Activated CD4-positive, alpha-beta T cell treated with anti-CD3 and anti-CD28 coated beads, Interleukin-2, Interleukin-6, amounts not matched to agents 100 ng/mL and 50 ng/mL, durations not matched to agents 16 hours and 8 hours (primary cell): ENCODE measurements around the gene LINC00305.
A peak's percentile ranks its signal among the peaks of the same experiment; 100 is the strongest.

Source experiments
- DNase-seq: peaks from one replicate; pipeline ENCODE4 v3.0.0-alpha.2; 2020

The LINC00305 gene

GRCh38 chr18:64111950-64112349 lies 36.9 kb downstream of the LINC00305 start:
- no peak for DNase-seq

DNA sequence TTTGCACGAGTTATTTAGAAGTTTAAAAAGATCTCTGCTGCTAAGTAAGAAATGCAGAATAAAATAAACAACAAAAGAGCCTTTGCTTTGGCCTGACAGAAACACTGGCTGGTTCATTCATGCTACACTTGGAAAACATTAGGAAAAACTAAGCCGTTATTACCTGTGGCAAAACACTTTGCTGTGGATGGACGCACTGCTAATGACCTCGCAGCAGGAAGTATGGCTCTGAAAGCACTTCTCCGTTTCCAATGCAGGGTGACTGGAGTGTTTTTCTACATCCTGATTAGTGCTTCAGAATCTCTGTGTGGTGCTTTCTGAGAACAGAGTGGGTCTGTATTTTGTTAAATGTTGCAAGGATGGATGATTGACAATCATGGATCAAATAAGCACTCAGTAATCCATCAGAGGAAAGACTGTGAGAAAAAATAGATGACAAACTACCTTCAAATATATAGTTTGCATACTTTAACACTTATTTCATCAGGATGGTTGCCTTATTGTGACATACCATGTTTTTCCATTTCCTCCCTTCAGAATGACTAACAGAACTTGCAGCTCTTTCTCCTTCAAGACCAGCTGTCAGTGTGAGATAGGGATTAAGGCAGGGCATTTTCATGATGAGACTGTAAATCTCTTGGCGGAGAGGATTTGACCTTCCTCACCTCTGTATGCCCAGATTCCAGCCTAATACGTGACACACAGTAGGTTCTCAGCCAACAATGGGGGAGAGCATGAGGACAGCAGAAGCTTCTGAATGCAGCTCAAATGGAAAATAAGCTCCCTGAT lies 38.0 kb downstream of the LINC00305 start:
- DNase-seq = no peak

DNA sequence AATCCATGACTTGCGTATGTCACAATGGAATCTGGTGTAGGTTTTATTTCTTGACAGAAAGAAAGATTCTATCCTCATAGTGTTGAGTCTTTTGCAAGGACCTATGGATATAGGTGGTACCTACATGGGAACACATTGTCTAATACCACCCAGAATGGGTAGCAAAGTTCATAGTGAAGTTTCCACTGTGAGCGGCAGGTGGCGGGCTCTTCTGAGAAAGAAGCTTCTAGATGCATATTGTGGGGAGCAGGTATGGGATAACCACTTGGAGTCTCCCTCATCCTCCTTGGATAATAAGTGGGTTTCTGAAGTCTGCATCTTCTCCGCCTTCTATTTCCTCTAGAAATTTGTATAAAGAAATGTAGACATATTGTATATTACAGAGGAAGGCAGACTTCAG lies 44.9 kb downstream of the LINC00305 start:
- DNase-seq = no peak

- DNase-seq = no peak
Observed at GRCh38 chr18:64100116-64100922, 48.6 kb downstream of the LINC00305 start.

DNA sequence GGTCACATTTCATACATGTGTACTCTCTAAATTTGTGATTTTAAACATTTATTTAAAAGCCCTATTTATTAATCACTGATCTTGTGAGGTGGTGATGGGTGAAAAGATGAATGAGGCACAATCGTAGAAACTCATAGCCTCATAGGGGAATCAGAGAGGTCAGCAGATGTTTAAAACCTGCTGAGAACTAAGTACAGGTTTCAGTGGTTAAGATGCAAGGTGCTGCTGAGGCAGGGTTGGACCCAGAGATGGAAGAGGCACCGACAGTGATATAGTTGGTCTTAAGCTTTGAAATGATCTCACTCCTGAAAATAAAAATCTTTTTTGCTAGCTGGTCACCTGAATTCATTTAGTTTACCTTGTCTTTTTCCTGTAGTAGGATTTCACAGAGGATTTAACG lies 49.6 kb downstream of the LINC00305 start:
- no peak for DNase-seq

DNA sequence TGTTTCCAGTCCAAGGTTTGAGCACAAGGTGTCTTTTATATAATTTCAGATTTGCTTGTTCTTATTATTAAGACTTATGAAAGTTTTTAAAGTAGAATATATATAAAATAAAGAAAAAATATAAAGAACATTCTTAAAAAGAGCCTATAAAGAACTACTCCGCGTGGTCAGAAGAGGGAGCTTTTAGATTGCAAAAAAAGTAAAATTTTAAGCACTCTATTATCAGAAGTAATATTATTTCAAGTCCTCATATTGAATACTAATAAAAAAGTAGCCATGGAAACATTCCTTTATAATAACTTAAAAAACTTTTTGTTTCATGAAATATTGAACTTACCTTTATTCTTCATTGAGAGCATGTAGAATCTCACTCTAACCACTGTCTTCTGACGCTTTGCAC lies 51.4 kb downstream of the LINC00305 start:
- DNase-seq = no peak

DNA sequence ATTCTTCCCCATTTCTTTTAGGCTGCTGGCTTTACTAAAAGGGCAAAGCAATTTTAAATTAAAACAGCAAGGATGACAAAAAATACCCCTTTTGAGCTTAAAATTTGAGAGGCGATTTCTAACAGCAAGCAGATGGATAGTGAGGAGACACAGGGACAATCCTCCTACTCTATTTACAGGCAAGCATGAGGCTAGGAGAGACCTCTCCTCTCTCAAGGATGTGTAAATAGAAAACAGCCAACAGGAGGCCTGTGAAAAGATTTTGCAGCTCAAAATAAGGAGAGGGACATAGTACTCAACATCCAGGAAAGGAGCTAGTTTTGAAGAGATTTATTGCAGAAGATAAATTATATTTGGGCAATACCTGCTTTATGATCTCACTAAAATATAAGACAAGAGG lies 53.8 kb downstream of the LINC00305 start:
- DNase-seq = no peak

- no peak for DNase-seq
Observed at GRCh38 chr18:64094210-64094609, 54.7 kb downstream of the LINC00305 start.

GRCh38 chr18:64091526-64091925 lies 57.4 kb downstream of the LINC00305 start:
- DNase-seq = no peak

DNA sequence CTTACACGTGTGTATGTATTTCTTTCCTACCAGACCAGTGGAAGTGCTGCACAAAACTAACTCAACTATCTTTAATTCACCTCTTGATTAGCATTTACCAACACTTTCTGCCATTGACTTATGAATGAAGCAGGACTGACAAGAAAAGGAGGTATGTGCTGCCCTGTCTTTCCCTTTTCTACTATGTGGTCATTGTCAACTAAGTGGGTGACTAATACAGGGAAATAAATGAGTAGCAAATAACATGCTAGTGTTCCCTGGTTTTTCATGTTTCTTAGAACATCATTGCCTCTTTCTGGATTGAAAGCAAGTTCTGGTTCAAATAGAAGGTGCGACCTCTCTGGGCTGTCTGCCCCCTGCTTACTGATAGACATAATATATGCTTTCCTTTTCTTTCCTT lies 58.0 kb downstream of the LINC00305 start:
- DNase-seq = no peak

- no peak for DNase-seq
Observed at GRCh38 chr18:64083916-64084315, 65.0 kb downstream of the LINC00305 start.

DNA sequence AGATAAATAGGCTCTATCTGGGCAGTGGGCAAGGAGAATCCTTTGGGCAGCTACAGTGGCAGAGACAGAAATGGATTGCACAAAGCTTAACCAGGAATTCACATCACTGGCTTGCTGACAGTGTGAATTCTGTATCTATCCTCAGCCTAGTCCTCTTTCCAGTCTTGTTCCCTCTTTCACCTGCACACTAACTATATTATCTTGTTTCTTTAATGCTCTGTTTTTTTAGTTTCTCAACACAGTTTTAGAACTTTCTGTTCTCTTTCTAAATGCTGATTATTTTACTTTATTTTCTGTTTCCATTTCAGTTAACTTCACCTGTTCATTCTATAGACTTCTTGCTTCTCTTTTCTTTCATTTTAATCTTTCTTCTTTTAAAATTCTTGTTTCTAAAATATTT lies 66.4 kb downstream of the LINC00305 start:
- no peak for DNase-seq

DNA sequence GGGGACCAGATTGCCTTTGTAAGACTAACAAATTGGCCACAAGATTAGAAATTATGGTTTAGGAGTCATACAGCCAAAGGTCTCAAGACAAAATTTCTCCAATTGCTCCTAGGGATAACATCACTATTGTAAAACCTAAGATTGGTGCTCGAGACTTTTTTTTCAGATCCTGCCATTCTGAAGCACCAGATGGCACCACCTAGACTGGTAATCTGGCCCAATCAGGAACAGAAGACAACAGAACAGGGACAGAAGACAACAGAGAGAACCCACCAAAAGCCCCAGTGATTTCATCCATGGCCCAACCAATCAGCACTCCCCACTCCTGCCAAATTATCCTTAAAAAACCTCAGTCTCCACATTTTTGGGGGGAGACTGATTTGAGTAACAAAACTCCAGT lies 66.8 kb downstream of the LINC00305 start:
- no peak for DNase-seq

- no peak for DNase-seq
Observed at GRCh38 chr18:64073971-64074370, 74.9 kb downstream of the LINC00305 start.

- DNase-seq = no peak
Observed at GRCh38 chr18:64055019-64055418, 93.9 kb downstream of the LINC00305 start.

- no peak for DNase-seq
Observed at GRCh38 chr18:64053246-64053645, 95.6 kb downstream of the LINC00305 start.

DNA sequence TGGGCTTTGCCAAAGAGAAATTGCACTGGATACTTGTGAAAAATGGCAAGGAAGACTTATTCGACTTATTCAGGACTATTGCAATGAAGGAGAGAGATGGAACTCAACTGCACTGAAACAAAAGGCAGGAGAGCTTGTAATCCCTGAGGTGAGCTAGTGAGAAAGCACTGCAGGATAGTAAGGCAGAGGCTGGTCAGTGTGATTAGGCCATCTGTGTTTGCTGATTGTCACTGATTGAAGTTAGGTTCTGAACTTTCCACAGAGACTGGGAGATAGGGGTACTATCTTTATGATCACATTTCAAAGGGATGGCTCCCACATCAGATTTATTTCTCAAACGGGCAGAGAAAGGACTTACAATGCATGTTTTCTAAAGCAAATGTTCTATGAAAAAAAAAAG lies 96.1 kb downstream of the LINC00305 start:
- DNase-seq = no peak

- no peak for DNase-seq
Observed at GRCh38 chr18:64044616-64045015, 104.3 kb downstream of the LINC00305 start.

- no peak for DNase-seq
Observed at GRCh38 chr18:64042728-64043358, 106.0 kb downstream of the LINC00305 start.

DNA sequence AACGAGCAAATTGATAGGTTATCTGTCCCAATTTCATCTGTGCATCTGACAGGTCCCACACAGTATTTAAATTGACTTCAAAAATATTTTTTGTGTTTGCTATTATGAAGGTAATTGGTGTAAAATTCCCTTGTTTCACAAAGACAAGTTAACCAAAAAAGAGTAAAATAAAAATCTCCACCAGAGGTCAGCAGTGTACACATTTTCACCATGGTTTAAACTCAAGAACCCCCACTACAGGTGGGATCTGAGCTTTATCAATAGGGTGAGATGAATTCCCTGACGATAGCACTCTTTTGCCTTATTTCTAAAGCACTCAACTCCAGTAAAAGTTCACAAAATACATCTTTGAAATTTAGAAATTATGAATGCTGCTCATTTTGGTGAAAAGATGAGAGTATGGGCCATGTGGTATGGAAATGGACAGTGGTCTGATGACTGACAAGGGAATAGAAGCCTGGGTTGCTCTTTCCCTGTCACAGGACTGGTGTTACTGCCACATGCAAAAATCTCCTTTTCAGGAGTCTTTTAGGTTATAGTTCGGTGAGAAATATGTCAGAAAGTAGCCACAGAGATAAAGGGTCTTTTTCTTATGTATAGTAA lies 111.0 kb downstream of the LINC00305 start:
- peak; percentile 32 for DNase-seq

DNA sequence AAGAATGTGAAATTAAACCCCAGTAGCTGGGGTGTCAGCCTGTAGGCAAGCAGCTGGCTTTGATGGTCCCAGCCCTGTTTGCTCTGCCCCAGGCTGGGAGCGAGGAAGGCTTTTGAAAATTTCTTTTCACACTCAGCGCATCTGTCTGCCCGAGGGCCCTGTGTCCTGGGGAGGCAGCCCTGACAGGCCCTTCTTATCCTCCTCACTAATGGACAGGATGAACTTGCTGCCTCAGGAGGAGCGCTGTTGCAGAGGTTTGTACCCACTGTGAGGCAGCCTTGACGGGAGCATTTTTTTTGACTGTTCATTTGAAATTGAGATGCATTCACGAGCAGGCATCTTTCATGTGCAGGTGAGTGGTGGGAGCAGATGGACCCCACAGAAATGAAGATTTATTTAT lies 116.6 kb downstream of the LINC00305 start:
- no peak for DNase-seq

- DNase-seq = no peak
Observed at GRCh38 chr18:64031411-64031810, 117.5 kb downstream of the LINC00305 start.
